HG02571 (cell line): ENCODE results near the gene PRRT1.

ENCODE experiments used
- ATAC-seq: cut with Tn5 transposase; IDR thresholded peaks from one replicate; pipeline ENCODE4 v1.9.1; 2021; ENCODE audit warnings: mild to moderate bottlenecking, moderate library complexity; ENCODE audit not compliant: unreplicated experiment

PRRT1 gene

GRCh38 chr6:32127717-32128592, 23.8 kb downstream of the PRRT1 start, which contains the start of gene ATF6B:
TSS of gene ATF6B (minus strand) at chr6:32128246. CDS start at chr6:32128207, 39 bp downstream.
- ATAC-seq = peak; percentile 70

- ATAC-seq = no peak
Measured at GRCh38 chr6:32127409-32127716, 24.4 kb downstream of the PRRT1 start.

GRCh38 chr6:32126880-32127279, 24.9 kb downstream of the PRRT1 start:
- no peak for ATAC-seq

GRCh38 chr6:32123681-32124080, 28.1 kb downstream of the PRRT1 start:
- no peak for ATAC-seq

GRCh38 chr6:32120573-32121059, 31.1 kb downstream of the PRRT1 start:
- ATAC-seq = no peak

- ATAC-seq = no peak
Measured at GRCh38 chr6:32118782-32119628, 32.7 kb downstream of the PRRT1 start.

- no peak for ATAC-seq
Measured at GRCh38 chr6:32117461-32117860, 34.3 kb downstream of the PRRT1 start.

- no peak for ATAC-seq
Measured at GRCh38 chr6:32116674-32117073, 35.1 kb downstream of the PRRT1 start.

- ATAC-seq = no peak
Measured at GRCh38 chr6:32115623-32116022, 36.1 kb downstream of the PRRT1 start.

- ATAC-seq = no peak
Measured at GRCh38 chr6:32114796-32115195, 36.9 kb downstream of the PRRT1 start.

- ATAC-seq = no peak
Measured at GRCh38 chr6:32113386-32114352, 38.1 kb downstream of the PRRT1 start.

GRCh38 chr6:32112431-32112980, 39.2 kb downstream of the PRRT1 start:
- ATAC-seq = no peak

GRCh38 chr6:32111424-32112066, 40.2 kb downstream of the PRRT1 start:
- ATAC-seq = no peak

- ATAC-seq = no peak
Measured at GRCh38 chr6:32110632-32111031, 41.1 kb downstream of the PRRT1 start.

GRCh38 chr6:32109765-32110160, 42.0 kb downstream of the PRRT1 start:
- ATAC-seq = no peak

GRCh38 chr6:32109114-32109764, 42.5 kb downstream of the PRRT1 start, which contains the start of gene TNXB:
TSS of gene TNXB (minus strand) at chr6:32109338. CDS start at chr6:32098198, 11,140 bp downstream.
- no peak for ATAC-seq

GRCh38 chr6:32108727-32109113, 43.0 kb downstream of the PRRT1 start:
- no peak for ATAC-seq

GRCh38 chr6:32108094-32108627, 43.6 kb downstream of the PRRT1 start:
- no peak for ATAC-seq

GRCh38 chr6:32107406-32107805, 44.3 kb downstream of the PRRT1 start:
- no peak for ATAC-seq
